Activated T-helper 2 cell treated with anti-CD3 and anti-CD28 coated beads, Interferon-gamma antibody, Interleukin-2, Interleukin-4, amounts not matched to agents 10 μg/mL and 5 μg/mL and 100 μg/mL, durations not matched to agents 14 hours and 24 hours and 36 hours (primary cell): Measurements from ENCODE around the gene E4F1. TPM values are rescaled to one million over a fixed set of nuclear protein-coding genes. Genes with fewer than 3 reads are reported as not detected.
"Not testable (repeated sequence)": the region's sequence is repeated elsewhere in the genome, so short reads cannot be mapped to it uniquely, and the experiment has no call there.

Experiments
- DNase-seq: peaks from one replicate; pipeline ENCODE4 v3.0.0; 2021; ENCODE audit warnings: low spot score
- H3K27ac Mint-ChIP-seq: one replicate; pipeline ENCODE4 v1.8.0; 2021; ENCODE audit warnings: mixed read lengths
- H3K27me3 Mint-ChIP-seq: one replicate; pipeline ENCODE4 v1.8.0; 2021; ENCODE audit warnings: low read depth, mixed read lengths
- H3K36me3 Mint-ChIP-seq: one replicate; pipeline ENCODE4 v1.8.0; 2021; ENCODE audit warnings: low read depth, mixed read lengths
- H3K4me1 Mint-ChIP-seq: one replicate; pipeline ENCODE4 v1.8.0; 2021; ENCODE audit warnings: low read depth, mixed read lengths
- H3K4me3 Mint-ChIP-seq: one replicate; pipeline ENCODE4 v1.8.0; 2021; ENCODE audit warnings: low read depth, mild to moderate bottlenecking, moderate library complexity, mixed read lengths
- H3K9me3 Mint-ChIP-seq: one replicate; pipeline ENCODE4 v1.8.0; 2021; ENCODE audit warnings: mixed read lengths
- intact Hi-C: fragments of 100-400 bp; cut with micrococcal nuclease; formaldehyde crosslinking; loops from one replicate; pipeline ENCODE4 v1.15.1; 2023
- total RNA-seq: library from RNA; stranded (reverse); gene quantifications from 2 replicates; pipeline ENCODE4 v1.2.3, GENCODE V29; 2022

Gene E4F1
- total RNA-seq, 1 donor from 2014 or later = 29.3 TPM

DNA sequence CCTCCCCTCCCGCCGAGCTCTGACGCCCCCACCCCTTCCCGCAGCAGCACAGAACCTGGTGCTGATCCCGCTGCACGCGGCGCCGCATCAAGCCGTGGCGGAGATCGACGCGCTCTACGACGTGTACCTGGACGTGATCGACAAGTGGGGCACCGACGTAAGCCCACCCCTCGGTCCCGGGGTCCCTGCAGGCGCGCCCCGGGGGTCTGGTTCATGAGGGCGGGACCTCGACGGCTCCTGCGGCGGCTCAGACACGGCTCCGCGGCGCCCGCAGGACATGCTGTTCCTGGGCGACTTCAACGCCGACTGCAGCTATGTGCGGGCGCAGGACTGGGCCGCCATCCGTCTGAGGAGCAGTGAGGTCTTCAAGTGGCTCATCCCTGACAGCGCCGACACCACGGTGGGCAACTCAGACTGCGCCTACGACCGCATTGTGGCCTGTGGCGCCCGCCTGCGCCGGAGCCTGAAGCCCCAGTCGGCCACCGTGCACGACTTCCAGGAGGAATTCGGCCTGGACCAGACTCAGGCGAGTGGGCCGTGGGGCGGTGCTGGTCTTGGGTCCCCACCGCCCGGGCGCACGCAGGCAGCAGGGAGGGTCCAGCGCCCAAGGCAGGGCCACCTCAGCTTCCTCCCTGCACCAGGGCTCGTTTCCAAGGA lies 14.2 kb downstream of the E4F1 start:
- H3K27ac Mint-ChIP-seq = no peak overlapping the region
- intact Hi-C loops = no loop called here
- no peaks in the 10 kb centered on the region for H3K4me1 Mint-ChIP-seq
- no peaks in the 10 kb centered on the region for H3K27me3 Mint-ChIP-seq
- H3K36me3 Mint-ChIP-seq = peaks cover 15% of the 10 kb centered on the region
- H3K4me3 Mint-ChIP-seq = no peak overlapping the region
- no peaks in the 10 kb centered on the region for H3K9me3 Mint-ChIP-seq
- no peak for DNase-seq

DNA sequence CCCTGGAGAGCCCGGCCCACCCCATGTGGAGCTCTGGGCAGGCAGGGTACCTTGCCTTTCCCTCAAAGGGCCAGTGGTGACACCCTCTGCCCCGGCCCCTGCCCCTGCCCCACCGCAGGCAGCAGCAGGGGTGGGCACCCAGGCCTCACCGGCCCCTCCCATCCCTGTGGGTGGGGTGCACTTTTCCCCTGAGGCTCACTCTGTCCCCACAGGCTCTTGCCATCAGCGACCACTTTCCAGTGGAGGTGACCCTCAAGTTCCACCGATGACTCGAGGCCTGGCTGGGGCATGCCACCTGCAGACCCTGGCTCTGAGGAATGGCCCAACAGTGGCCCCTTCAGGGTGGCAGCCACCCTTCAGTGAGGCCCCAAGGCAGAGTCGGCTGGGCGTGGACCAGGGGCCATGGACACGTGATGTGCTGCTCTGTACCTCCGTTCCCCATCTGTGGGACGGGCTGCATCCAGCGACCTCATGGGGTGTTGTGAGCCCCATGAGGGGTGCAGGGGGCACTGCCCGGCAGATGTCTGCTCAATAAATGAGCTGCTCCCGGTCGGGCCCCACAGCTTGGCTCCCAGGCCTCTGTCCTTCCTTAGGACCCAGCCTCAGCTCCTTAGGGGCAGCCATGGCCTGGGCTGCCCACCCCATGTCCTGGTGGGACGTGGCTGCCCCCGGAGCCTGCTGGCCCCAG lies 14.9 kb downstream of the E4F1 start:
- intact Hi-C loops = no loop called here

DNA sequence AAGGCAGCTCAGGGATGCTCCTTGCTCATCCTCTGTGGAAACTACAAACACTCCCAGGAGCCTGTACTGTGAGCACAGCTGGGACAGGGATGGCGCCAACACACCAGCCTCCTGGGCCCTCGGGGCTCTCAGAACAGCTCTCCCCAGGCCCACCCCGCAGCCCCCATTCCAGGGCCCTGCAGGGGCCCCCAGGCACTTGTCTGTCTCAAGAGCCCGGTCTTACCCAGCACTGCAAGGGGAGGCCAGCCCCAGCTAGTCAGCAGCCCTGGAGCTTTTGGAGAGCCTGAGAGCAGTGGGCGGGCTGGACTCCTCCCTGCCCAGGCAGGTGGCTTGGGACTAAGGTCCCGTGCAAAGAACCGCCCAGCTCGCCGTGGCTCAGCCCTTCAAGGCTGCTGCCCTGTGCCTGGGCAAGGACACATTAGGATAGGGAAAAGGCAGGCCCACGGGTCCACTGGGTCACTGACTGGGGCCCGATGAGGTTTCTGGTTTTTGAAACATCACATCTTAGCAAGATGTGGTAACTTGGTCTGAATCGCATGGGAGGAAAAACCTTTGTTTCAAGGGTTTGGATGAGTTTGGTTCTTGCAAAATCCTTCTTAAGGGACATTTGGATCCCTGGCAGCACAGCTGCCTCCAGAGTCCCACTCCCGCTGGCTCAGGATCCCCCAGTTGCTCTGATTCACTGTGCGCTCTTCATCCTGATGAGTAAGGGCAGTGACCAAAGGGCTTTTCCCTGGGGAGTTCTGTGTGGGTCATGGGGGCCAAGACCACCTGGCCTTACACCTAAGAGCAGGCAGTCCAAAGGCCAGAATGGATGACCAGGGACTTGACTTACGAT lies 15.7 kb downstream of the E4F1 start:
- intact Hi-C loops = no loop called here
- Mint-ChIP-seq H3K36me3 (peaks cover 15% of the 10 kb centered on the region), H3K9me3 (no peaks in the 10 kb centered on the region), H3K27ac (no peak overlapping the region), H3K4me3 (no peak overlapping the region), H3K27me3 (no peaks in the 10 kb centered on the region), H3K4me1 (no peaks in the 10 kb centered on the region)
- DNase-seq = no peak

More for the DNA sequence above, 14.9 kb downstream of the E4F1 start:
- DNase-seq = no peak
- Mint-ChIP-seq H3K27ac (no peak overlapping the region), H3K27me3 (no peaks in the 10 kb centered on the region), H3K36me3 (peaks cover 15% of the 10 kb centered on the region), H3K4me1 (no peaks in the 10 kb centered on the region), H3K9me3 (no peaks in the 10 kb centered on the region), H3K4me3 (no peak overlapping the region)

DNA sequence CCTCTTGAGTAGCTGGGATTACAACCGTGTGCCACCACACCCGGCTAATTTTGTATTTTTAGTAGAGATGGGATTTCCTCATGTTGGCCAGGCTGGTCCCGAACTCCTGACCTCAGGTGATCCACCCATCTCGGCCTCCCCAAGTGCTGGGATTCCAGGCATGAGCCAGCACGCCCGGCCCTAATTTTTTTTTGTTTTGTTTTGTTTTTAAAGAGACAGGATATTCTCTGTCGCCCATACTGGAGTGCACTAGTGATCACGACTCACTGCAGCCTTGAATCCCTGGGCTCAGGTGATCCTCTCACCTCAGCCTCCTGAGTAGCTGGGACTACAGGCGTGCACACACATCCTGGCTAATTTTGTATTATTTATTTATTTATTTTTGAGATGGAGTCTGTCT lies 16.9 kb downstream of the E4F1 start:
- H3K27ac Mint-ChIP-seq = not testable (repeated sequence)
- H3K36me3 Mint-ChIP-seq = peaks cover 10% of the 10 kb centered on the region

DNA sequence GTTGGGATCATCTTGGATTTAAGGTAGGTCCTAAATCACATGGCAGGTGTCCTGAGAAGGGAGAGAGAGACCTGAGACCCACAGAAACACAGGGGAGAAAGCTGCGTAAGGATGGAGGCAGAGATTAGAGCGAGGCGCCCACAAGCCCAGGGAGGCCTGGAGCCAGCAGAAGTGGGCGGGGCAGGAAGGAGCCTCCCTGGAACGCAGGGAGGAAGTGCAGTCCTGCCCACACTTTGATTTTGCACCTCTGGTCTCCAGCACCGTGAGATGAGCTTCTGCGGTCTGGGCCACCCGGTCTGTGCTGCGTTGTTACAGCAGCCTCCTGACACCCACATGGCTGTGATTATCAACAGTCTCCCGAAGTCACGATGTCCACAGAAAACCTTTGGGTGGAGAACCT lies 19.2 kb downstream of the E4F1 start:
- no peaks in the 10 kb centered on the region for H3K27me3 Mint-ChIP-seq
- no peak overlapping the region for H3K4me3 Mint-ChIP-seq
- no peaks in the 10 kb centered on the region for H3K9me3 Mint-ChIP-seq
- H3K4me1 Mint-ChIP-seq = no peaks in the 10 kb centered on the region
- no peak for DNase-seq
- intact Hi-C loops = no loop called here
- H3K36me3 Mint-ChIP-seq = peaks cover 15% of the 10 kb centered on the region
- no peak overlapping the region for H3K27ac Mint-ChIP-seq

More for the DNA sequence above, 16.9 kb downstream of the E4F1 start:
- DNase-seq, H3K27me3 Mint-ChIP-seq, H3K4me3 Mint-ChIP-seq, H3K9me3 Mint-ChIP-seq, H3K4me1 Mint-ChIP-seq, intact Hi-C loops: not testable (repeated sequence)

DNA sequence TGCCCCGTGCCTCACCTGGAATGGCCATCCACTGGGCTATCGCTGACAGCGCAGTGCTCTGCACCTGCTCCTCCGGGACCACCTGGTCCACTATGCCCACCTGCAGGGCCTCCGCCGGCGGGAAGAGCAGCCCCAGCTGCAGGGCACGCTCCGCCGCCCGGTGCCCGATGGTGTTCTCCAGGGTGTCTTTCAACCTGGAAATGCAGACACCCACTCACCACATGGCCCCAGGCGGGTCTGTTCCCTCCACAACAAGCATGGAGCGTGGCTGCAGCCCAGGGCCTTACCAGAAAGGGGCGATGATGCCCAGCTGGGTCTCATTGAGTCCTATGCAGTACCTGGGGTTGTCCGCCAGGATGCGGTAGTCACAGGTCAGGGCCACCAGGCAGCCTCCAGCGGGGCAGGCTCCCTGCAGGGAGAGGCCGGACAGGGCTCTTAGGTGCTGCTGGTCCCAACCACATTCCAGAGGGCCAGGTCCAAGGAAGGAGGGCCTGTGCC lies 19.7 kb downstream of the E4F1 start:
- Mint-ChIP-seq H3K27ac (no peak overlapping the region), H3K4me1 (no peaks in the 10 kb centered on the region), H3K36me3 (peaks cover 15% of the 10 kb centered on the region), H3K9me3 (no peaks in the 10 kb centered on the region), H3K4me3 (no peak overlapping the region), H3K27me3 (no peaks in the 10 kb centered on the region)
- DNase-seq = no peak
- intact Hi-C loops = no loop called here

DNA sequence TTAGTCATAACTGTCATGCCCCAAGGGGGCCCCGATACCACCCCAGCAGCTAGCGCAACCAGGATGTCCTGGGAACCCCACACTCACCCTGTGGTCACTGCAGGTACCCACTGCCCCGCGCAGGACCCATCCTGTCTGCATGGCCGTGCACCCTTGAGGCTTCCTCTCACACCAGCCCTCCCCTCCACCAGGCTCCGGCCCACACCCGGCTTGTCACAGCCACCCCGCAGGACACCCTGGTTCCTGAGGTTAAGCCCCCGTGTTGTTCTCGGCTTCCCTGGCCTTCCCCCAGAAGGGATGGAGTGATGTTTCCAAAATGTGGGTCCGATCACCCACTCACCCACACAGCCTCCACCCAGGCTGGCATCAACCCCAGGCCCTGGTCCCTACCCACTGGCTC lies 20.4 kb downstream of the E4F1 start:
- Mint-ChIP-seq H3K4me1 (no peaks in the 10 kb centered on the region), H3K27ac (no peak overlapping the region), H3K9me3 (no peaks in the 10 kb centered on the region), H3K36me3 (peaks cover 15% of the 10 kb centered on the region), H3K27me3 (no peaks in the 10 kb centered on the region), H3K4me3 (no peak overlapping the region)
- intact Hi-C loops = no loop called here
- DNase-seq = no peak

DNA sequence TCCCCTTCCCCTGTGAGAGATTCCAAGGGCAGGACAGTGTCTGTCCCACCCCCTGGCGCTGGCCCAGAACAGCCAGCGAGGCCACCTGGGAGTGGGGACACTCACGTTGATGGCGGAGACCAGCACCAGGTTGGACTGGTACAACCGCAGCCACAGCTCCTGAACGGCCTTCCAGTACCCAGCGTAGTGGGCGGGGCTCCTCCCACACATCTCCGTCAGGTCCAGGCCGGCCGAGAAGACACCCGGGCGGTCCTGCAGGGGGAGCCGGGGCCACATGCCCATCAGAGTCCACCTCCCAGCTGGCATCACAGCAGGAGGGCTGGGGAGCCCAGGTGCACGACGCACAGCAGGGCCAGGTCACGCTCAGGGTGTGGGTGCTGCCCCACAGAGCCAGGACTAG lies 20.9 kb downstream of the E4F1 start:
- H3K36me3 Mint-ChIP-seq = peaks cover 15% of the 10 kb centered on the region
- intact Hi-C loops = no loop called here
- no peaks in the 10 kb centered on the region for H3K27me3 Mint-ChIP-seq
- no peak overlapping the region for H3K27ac Mint-ChIP-seq
- DNase-seq = no peak
- no peaks in the 10 kb centered on the region for H3K9me3 Mint-ChIP-seq
- H3K4me3 Mint-ChIP-seq = no peak overlapping the region
- H3K4me1 Mint-ChIP-seq = no peaks in the 10 kb centered on the region

DNA sequence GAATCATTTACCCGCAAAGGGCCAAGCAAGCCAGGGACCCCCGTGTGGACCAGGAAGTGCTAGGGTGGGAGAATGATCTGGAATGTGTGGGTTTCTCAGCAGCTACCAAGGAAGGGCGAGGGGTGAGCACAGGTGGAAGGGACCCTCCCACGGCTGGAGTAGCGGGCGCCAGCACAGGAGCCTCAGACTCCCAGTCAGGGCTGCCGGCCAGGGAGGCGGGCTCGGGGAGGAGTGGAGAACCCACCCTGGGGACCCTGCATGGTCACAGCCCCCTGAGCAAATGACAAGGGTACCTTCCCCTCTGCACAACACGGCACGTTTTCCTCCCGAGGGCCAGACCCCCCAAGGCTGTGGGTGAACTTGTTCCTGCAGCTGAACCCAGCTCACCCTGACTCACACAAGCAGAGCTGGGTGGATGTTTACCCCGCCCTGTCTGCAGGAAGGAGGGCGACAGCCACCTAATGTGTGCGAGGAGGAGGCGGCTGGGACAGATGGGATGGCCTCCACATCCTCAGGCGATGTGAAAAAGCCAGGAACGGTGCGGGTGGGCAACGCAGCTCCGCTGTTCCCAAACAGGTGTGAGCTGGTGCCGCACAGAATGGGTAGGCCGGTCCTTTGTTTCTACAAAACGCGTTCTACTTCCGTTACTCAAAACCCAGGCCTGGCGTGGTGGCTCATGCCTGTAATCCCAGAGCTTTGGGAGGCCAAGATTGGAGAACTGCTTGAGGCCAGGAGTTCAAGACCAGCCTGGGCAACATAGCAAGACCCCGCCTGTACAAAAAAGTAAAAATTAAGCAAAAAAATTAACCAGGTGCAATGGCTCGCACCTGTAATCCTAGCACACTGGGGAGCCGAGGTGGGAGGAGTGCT lies 21.8 kb downstream of the E4F1 start:
- Mint-ChIP-seq H3K36me3 (peaks cover 11% of the 10 kb centered on the region), H3K27me3 (no peaks in the 10 kb centered on the region), H3K27ac (no peak overlapping the region), H3K4me1 (peaks cover 1% of the 10 kb centered on the region), H3K9me3 (no peaks in the 10 kb centered on the region), H3K4me3 (no peak overlapping the region)
- DNase-seq = no peak
- intact Hi-C loops = no loop called here

DNA sequence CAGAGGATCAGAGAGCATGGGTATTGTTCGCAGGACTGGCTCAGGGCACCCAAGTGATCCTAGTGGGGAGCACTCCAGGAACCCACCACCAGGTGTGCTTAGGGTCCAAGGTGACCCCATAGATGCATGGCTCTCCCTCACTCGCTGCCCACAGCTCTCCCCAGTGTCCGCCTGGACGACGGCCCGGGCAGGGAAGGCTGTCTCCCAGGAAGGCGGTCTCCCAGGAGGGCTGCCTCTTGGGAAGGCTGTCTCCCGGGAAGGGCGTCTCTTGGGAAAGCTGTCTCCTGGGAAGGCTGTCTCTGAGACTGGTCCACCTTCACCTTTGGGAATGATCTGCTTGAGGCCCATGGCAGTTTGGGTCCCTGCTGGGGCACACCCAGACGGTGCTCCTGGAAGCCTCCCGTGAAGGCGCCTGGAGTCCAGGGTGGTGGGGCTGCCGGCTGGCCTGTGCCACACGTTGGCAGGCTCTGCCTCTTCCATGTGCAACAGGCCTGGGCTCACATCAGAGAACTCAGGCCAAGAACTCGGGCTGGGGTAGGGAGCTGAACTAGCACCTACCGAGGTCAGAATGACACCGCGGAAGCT lies 23.0 kb downstream of the E4F1 start:
- peaks cover 14% of the 10 kb centered on the region for H3K36me3 Mint-ChIP-seq
- peaks cover 1% of the 10 kb centered on the region for H3K4me1 Mint-ChIP-seq
- no peak for DNase-seq
- H3K27ac Mint-ChIP-seq = no peak overlapping the region
- no peaks in the 10 kb centered on the region for H3K27me3 Mint-ChIP-seq
- no peak overlapping the region for H3K4me3 Mint-ChIP-seq
- no peaks in the 10 kb centered on the region for H3K9me3 Mint-ChIP-seq
- intact Hi-C loops = no loop called here

DNA sequence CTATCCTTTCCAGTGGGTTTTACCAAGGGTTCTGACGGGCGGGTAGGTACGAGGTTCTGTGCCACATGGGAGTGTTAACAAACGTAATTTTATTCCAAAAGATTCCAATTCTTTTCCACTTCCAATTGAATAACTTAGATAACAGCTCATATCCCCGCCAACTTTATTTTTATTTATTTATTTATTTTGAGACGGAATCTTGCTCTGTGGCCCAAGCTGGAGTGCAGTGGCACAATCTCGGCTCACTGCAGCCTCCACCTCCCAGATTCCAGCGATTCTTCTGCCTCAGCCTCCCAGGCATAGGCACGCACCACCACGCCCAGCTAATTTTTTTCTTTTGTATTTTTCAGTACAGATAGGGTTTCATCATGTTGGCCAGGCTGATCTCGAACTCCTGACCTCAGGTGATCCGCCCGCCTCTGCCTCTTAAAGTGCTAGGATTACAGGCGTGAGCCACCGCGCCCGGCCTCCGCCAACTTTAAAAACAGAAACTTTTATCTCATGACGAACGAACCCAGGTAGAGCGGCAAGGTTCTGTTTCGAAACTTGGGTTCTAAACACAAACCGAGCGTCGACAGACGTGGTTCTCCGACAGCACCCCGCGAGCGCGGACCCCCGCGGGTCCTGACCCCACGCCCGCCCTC lies 27.4 kb downstream of the E4F1 start:
- Mint-ChIP-seq H3K27ac (peak overlapping the region; percentile 91), H3K4me1 (peaks cover 1% of the 10 kb centered on the region), H3K4me3 (peak overlapping the region; percentile 91), H3K27me3 (no peaks in the 10 kb centered on the region), H3K9me3 (no peaks in the 10 kb centered on the region), H3K36me3 (peaks cover 35% of the 10 kb centered on the region)
- DNase-seq = peak; percentile 41
- intact Hi-C loops = loop anchor here (1.0 to 10.0 kb wide), 2 partner anchors 18 to 226 kb away; partner anchors contain the start of genes NHERF2 and RNPS1
